ENCODE measurements around the gene POP7. TPM values are rescaled to one million over a fixed set of nuclear protein-coding genes. Genes with fewer than 3 reads are reported as not detected.
"Not testable (repeated sequence)": the region's sequence is repeated elsewhere in the genome, so short reads cannot be mapped to it uniquely, and the experiment has no call there.

Gene POP7
- total and polyA plus RNA-seq, 4 donors: 19.1 to 40.1 (median 33.8) TPM

DNA sequence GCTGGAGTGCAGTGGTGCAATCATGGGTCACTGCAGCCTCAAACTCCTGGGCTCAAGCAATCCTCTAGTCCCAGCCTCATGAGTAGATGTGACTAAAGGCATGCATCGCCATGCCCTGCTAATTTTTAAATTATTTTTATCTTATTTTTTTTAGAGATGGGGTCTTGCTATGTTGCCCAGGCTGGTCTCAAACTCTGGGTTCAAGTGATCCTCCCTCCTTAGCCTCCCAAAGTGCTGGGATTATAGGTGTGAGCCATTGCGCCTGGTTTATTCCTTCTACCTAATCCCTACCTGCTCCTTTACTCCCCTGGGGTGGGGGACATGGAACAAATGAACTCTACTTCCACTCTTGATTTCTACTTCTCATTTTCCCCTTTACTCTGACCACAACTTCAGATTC lies 18.4 kb downstream of the POP7 start:
- not testable (repeated sequence) for H3K27me3 ChIP-seq (ENCODE audit: control insufficient read depth in 4 of 4, insufficient read depth in 4 of 4, low read length in 3 of 4); H3K36me3 ChIP-seq (ENCODE audit: control insufficient read depth in 4 of 4, insufficient read depth in 3 of 4, low read depth in 1 of 4, low read length in 3 of 4); H3K9me3 ChIP-seq (ENCODE audit: control insufficient read depth in 4 of 4, low read length in 3 of 4); DNase-seq (ENCODE audit: low spot score)
- peak overlapping the region in 1 of 2 donors; percentile 43 for H3K9ac ChIP-seq (ENCODE audit: low read depth in 1 of 2, low read length in 2 of 2)
- H3K4me3 ChIP-seq (ENCODE audit: low read depth in 1 of 3, low read length in 3 of 3): peak overlapping the region in 1 of 3 donors; percentile 23
- WGBS: 95% methylated on average over 2 of the region's 2 CpGs
- peaks cover 10 to 68% (median 49%) of the 10 kb centered on the region in 4 donors for H3K4me1 ChIP-seq (ENCODE audit: control insufficient read depth in 4 of 4, insufficient read depth in 4 of 4, low read length in 3 of 4)
- H3K27ac ChIP-seq (ENCODE audit: low read depth in 1 of 2, low read length in 2 of 2): peak overlapping the region; percentile 82 to 93

DNA sequence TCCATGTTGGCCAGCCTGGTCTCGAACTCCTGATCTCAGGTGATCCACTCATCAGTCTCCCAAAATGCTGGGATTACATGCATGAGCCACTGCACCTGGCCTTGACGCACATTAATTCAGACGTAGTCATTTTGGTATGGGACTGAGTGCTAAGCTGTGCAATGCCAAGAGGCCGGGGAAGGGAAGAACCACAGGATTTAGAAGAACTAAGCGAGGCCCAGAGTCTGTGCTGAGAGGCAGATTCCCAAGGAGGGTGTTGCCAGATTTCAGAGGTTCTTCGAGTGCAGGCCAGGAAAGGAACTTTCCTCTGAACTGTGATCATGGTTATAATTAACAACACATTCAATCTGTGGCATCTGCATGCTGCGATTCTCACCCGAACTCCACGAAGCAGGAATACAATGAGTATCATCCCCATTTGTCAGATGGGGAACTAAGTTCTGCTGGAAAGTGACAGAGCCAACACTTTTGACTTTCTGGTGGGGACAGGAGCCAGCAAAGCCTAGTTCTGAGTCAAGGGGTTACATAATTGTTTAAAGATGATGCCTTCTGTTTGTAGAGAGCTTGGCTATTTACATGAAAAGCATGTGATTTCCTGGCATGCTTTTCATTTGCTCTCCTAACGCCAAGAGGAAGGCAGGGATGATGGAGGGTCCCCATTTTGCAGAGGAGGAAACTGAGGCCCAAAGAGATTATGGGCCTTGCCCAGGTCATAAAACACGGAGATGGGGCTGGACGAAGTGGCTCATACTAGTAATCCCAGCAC lies 21.3 kb downstream of the POP7 start:
- no peak for DNase-seq (ENCODE audit: low spot score)
- TF ChIP-seq HNF4A (conservative IDR thresholded peaks at IDR 0.05): peak; percentile 25 to 57
- TF ChIP-seq TAF1 (conservative IDR thresholded peaks at IDR 0.05): no peak
- peak; percentile 78 for TF ChIP-seq FOXA1 (IDR thresholded peaks at IDR 0.05)
- TF ChIP-seq RAD21 (IDR thresholded peaks at IDR 0.05): peak; percentile 22 to 46
- TF ChIP-seq, protein P1, sequence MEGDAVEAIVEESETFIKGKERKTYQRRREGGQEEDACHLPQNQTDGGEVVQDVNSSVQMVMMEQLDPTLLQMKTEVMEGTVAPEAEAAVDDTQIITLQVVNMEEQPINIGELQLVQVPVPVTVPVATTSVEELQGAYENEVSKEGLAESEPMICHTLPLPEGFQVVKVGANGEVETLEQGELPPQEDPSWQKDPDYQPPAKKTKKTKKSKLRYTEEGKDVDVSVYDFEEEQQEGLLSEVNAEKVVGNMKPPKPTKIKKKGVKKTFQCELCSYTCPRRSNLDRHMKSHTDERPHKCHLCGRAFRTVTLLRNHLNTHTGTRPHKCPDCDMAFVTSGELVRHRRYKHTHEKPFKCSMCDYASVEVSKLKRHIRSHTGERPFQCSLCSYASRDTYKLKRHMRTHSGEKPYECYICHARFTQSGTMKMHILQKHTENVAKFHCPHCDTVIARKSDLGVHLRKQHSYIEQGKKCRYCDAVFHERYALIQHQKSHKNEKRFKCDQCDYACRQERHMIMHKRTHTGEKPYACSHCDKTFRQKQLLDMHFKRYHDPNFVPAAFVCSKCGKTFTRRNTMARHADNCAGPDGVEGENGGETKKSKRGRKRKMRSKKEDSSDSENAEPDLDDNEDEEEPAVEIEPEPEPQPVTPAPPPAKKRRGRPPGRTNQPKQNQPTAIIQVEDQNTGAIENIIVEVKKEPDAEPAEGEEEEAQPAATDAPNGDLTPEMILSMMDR (IDR thresholded peaks at IDR 0.05; ENCODE audit: low read depth, low read length, missing input control): no peak
- TF ChIP-seq RXRA (IDR thresholded peaks at IDR 0.05): peak; percentile 35 to 71
- TF ChIP-seq, protein P2, sequence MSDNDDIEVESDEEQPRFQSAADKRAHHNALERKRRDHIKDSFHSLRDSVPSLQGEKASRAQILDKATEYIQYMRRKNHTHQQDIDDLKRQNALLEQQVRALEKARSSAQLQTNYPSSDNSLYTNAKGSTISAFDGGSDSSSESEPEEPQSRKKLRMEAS (IDR thresholded peaks at IDR 0.05): peak; percentile 38
- TF ChIP-seq HNF4G (IDR thresholded peaks at IDR 0.05): no peak
- TF ChIP-seq NR2F2 (IDR thresholded peaks at IDR 0.05): no peak
- peak; percentile 92 for TF ChIP-seq FOXA2 (IDR thresholded peaks at IDR 0.05)
- peak in 1 of 2 donors; percentile 44 for TF ChIP-seq JUND (IDR thresholded peaks at IDR 0.05)
- no peak for TF ChIP-seq SP1 (IDR thresholded peaks at IDR 0.05)
- no peak for TF ChIP-seq GABPA (IDR thresholded peaks at IDR 0.05 in 1 of 2, conservative IDR thresholded peaks at IDR 0.05 in 1 of 2)
- TF ChIP-seq EGR1 (IDR thresholded peaks at IDR 0.05; ENCODE audit: low read depth in 2 of 2): peak in 1 of 2 donors; percentile 14
- TF ChIP-seq, protein P3, sequence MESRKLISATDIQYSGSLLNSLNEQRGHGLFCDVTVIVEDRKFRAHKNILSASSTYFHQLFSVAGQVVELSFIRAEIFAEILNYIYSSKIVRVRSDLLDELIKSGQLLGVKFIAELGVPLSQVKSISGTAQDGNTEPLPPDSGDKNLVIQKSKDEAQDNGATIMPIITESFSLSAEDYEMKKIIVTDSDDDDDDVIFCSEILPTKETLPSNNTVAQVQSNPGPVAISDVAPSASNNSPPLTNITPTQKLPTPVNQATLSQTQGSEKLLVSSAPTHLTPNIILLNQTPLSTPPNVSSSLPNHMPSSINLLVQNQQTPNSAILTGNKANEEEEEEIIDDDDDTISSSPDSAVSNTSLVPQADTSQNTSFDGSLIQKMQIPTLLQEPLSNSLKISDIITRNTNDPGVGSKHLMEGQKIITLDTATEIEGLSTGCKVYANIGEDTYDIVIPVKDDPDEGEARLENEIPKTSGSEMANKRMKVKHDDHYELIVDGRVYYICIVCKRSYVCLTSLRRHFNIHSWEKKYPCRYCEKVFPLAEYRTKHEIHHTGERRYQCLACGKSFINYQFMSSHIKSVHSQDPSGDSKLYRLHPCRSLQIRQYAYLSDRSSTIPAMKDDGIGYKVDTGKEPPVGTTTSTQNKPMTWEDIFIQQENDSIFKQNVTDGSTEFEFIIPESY (IDR thresholded peaks at IDR 0.05): peak; percentile 49
- TF ChIP-seq, protein P4, sequence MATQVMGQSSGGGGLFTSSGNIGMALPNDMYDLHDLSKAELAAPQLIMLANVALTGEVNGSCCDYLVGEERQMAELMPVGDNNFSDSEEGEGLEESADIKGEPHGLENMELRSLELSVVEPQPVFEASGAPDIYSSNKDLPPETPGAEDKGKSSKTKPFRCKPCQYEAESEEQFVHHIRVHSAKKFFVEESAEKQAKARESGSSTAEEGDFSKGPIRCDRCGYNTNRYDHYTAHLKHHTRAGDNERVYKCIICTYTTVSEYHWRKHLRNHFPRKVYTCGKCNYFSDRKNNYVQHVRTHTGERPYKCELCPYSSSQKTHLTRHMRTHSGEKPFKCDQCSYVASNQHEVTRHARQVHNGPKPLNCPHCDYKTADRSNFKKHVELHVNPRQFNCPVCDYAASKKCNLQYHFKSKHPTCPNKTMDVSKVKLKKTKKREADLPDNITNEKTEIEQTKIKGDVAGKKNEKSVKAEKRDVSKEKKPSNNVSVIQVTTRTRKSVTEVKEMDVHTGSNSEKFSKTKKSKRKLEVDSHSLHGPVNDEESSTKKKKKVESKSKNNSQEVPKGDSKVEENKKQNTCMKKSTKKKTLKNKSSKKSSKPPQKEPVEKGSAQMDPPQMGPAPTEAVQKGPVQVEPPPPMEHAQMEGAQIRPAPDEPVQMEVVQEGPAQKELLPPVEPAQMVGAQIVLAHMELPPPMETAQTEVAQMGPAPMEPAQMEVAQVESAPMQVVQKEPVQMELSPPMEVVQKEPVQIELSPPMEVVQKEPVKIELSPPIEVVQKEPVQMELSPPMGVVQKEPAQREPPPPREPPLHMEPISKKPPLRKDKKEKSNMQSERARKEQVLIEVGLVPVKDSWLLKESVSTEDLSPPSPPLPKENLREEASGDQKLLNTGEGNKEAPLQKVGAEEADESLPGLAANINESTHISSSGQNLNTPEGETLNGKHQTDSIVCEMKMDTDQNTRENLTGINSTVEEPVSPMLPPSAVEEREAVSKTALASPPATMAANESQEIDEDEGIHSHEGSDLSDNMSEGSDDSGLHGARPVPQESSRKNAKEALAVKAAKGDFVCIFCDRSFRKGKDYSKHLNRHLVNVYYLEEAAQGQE (IDR thresholded peaks at IDR 0.05): peak; percentile 37
- no peak for TF ChIP-seq YY1 (IDR thresholded peaks at IDR 0.05)
- TF ChIP-seq, protein P5, sequence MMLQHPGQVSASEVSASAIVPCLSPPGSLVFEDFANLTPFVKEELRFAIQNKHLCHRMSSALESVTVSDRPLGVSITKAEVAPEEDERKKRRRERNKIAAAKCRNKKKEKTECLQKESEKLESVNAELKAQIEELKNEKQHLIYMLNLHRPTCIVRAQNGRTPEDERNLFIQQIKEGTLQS (IDR thresholded peaks at IDR 0.05): no peak
- Histone ChIP-seq H3K4me3 (ENCODE audit: low read depth in 1 of 3, low read length in 3 of 3) (no peak overlapping the region), H3K9me3 (ENCODE audit: control insufficient read depth in 4 of 4, low read length in 3 of 4) (no peaks in the 10 kb centered on the region), H3K27ac (ENCODE audit: low read depth in 1 of 2, low read length in 2 of 2) (peak overlapping the region; percentile 47 to 76), H3K4me1 (ENCODE audit: control insufficient read depth in 4 of 4, insufficient read depth in 4 of 4, low read length in 3 of 4) (peaks cover 5 to 44% (median 27%) of the 10 kb centered on the region in 4 donors), H3K27me3 (ENCODE audit: control insufficient read depth in 4 of 4, insufficient read depth in 4 of 4, low read length in 3 of 4) (no peaks in the 10 kb centered on the region), H3K9ac (ENCODE audit: low read depth in 1 of 2, low read length in 2 of 2) (no peak overlapping the region), H3K36me3 (ENCODE audit: control insufficient read depth in 4 of 4, insufficient read depth in 3 of 4, low read depth in 1 of 4, low read length in 3 of 4) (no peaks in the 10 kb centered on the region)
- 62% methylated on average over 12 of the region's 12 CpGs for WGBS
